HG03558 (cell line): ENCODE measurements around the gene DHCR7.

Experiments
- ATAC-seq: cut with Tn5 transposase; IDR thresholded peaks from one replicate; pipeline ENCODE4 v1.9.1; 2021; ENCODE audit warnings: moderate number of reproducible peaks; ENCODE audit not compliant: unreplicated experiment; ENCODE audit errors: extremely low read depth

DHCR7 gene

GRCh38 chr11:71421392-71421950 is 26.7 kb downstream of the DHCR7 start:
- no peak for ATAC-seq

GRCh38 chr11:71420455-71421241 is 27.5 kb downstream of the DHCR7 start:
- no peak for ATAC-seq

DNA sequence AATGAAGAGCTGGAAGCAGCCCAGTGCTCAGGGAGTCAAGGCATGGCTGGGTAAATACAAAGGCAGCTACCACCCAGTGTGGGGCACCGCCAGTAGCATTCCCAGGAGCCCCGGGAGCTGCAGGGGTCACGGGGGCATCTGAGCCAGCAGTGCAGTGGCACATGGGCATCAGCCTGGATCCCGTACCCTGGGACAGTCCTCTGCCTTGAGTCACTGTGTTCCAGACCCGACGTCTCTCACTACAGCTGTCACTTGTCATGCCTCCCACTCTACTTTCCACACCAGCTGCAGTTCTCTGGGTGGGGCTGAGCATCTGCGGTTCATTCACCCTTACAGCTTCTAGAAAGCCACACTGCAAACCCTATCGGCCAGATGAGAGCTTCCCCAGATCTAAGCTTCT is 29.6 kb downstream of the DHCR7 start:
- no peak for ATAC-seq

GRCh38 chr11:71414645-71415044 is 33.5 kb downstream of the DHCR7 start:
- ATAC-seq: no peak

- no peak for ATAC-seq
Measured at GRCh38 chr11:71410363-71410966, 37.7 kb downstream of the DHCR7 start.

DNA sequence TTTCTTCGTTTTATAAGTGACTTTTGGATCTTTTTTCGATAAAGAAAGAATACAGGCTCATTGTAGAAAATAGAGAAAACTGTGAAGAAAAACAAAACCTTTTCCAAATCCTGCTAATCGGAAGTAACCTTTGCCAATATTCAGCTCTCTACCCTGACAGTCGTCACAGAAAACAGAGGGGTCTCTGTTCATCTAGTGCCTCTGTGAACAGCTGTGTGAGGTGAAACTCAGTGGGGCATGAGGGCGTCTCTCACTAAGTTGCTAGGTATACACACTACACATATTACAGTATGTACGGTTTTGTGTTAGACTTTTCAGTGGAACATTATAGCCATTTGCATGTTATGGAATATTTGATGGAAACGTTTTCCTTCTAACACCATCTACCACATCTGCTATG is 39.4 kb downstream of the DHCR7 start:
- no peak for ATAC-seq

DNA sequence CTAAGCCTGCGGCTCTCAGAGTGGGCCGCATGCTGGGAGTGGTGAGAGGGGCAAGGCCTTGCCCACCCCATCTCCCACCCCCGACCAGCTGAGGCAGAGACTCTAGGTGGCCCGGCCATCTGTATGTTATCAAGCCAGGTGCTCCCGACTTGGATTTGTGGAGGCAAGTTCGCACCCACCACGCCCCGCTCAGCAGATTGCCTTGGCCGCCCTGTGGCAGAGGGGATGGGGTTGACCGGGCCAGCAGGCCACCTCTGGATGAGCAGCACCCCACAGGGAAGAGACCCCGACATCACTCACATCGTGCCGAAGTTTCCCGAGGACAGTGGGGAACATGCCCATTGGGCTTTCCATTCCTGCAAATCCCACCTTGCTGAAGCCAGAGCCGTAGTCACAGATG is 40.8 kb downstream of the DHCR7 start:
- no peak for ATAC-seq

DNA sequence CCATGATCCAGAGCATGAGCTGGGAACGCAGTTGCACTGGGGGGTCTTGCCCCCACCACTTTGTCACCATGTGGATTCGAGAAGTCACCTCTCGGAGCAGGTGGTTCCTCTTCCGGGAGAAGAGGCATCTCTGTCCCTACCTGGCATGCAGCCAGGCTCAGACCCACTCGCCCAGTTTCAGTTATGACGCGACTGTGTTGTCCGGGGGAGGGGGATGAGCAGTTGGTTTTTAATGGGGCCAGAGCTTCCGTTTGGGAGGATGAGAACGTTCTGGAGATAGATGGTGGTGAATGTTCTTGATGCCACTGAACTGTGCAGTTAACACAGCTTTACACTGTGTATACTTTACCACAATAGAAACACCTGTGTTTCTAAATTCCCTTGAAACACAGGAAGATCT is 41.5 kb downstream of the DHCR7 start:
- no peak for ATAC-seq

GRCh38 chr11:71404209-71404608 is 44.0 kb downstream of the DHCR7 start:
- no peak for ATAC-seq

DNA sequence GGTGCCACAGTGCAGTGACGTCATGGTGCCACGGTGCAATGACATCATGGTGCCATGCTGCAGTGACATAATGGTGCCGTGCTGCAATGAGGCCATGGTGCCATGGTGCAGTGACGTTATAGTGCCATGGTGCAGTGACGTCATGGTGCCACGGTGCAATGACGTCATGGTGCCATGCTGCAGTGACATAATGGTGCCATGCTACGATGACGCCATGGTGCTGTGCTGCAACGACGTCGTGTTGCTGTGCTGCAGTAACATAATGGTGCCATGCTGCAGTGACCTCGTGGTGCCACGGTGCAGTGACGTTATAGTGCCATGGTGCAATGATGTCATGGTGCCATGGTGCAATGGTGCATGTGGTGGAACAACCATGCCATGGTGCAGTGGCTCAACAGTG is 45.3 kb downstream of the DHCR7 start:
- no peak for ATAC-seq

GRCh38 chr11:71400216-71400615 is 48.0 kb downstream of the DHCR7 start:
- ATAC-seq: no peak

DNA sequence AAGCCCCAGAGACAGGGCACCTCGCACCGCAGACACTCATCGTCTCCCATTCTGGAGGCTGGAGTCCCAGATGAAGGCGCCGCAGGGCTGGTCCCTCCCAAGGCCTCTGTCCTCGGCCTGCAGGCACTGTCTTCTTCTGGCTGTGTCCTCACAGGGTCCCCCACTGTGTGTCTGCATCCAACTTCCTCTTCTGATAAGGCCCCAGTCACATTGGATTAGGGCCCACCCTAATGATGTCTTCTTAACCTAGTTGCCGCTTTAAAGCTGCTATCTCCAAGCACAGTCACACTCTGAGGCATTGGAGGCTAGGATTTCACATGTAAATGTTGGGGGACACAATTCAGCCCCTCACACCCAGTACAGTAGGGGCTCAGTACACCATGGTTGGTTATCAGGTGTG is 48.9 kb downstream of the DHCR7 start:
- ATAC-seq: no peak

DNA sequence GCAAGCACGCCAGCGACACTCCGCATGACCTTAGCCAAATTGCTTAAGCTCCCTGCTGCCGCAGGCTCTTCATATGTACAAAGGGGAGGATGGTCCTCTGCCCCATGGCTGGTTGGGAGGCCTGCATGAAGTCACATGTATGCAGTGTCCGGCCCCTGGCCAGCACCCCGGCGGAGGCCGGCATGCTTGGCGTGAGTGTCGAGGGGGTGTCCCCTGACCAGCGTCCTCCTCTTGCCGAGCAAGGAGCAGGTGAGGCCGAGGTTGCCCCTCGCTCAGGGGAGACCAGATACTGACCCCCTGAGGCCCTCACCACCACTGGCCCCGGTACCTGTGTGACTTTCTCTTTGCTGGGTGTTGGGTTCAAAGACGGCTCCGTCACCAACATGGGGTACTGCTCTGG is 50.2 kb downstream of the DHCR7 start:
- ATAC-seq: no peak

DNA sequence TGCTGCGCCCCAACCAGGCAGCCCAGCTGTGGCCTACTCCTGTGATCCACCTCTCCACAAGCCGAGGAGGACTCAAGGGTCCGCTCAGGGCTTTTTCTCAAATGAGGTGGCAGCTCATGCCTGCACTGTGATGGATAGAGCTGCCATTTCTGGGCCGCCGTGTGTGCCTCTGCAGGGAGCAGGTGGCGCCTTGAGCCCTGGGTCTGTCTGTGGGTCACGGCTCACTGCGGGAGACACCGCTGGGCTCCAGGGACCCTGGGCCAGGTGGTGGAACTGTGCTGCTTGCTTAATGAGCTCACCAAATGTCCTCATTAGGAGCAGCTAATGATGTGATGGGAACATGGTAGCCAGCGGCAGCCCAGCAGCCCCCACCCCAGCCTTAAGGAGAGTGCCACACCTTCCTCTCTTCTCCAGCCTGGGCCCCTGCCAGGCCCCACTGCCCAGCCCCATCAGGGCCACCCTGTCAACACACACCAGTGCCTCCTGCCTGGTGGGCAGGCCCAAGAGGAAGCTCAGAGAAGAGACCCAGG is 50.8 kb downstream of the DHCR7 start:
- no peak for ATAC-seq

GRCh38 chr11:71396548-71397123 is 51.6 kb downstream of the DHCR7 start:
- ATAC-seq: no peak

DNA sequence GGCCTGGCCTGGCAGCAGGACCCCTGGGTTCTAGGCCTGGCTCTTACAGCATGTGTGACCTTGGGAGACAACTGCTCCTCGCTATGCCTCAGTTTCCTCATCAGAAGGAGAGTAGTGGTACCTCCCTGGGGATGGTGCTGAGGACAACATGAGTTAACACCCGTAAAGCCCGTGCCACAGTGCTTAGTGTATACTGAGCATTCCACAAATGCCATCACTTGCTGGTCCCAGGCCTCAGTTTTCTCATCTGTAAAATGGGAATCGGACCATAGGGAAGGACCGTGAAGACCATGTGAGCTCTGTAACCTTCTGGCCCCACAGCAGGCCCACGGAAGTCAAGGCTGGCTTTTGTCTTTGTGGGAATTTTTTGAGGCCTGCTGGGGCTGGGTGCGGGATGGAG is 52.4 kb downstream of the DHCR7 start:
- ATAC-seq: no peak

DNA sequence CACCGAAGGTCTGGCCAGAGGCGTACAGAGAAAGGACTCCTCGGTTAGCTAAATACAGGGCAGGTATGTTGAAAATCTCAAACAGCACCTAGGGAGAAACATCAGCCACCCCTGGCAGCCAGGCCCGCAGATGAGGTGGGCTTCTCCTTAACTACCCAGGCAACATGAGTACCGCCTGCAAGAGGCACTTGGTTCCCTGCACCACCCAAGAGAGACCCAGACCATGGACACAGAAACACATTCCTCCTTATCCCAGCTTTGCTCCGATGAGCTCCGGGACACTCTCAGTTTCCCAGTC is 53.0 kb downstream of the DHCR7 start:
- ATAC-seq: no peak

- ATAC-seq: no peak
Measured at GRCh38 chr11:71393283-71393682, 54.9 kb downstream of the DHCR7 start.

DNA sequence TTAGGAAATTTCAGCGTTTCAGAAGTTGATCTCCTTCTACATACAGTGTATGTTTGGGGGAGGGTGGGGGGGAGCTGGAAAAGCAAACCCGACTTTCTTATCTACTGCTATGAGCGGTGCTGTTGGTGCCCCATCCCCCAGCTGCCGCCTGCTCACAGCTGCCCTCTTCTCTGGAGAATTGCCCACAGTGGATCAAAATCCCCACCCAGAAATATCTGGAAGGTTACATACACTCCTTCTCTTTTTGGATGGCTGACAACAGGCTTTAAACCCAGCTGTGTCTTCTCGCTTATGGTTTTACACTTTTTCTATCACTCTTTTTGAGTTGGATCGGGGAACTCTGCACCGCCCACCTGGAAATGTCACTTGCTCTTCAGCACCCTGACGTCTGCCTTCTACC is 56.4 kb downstream of the DHCR7 start:
- no peak for ATAC-seq

- ATAC-seq: no peak
Measured at GRCh38 chr11:71391352-71391751, 56.8 kb downstream of the DHCR7 start.

DNA sequence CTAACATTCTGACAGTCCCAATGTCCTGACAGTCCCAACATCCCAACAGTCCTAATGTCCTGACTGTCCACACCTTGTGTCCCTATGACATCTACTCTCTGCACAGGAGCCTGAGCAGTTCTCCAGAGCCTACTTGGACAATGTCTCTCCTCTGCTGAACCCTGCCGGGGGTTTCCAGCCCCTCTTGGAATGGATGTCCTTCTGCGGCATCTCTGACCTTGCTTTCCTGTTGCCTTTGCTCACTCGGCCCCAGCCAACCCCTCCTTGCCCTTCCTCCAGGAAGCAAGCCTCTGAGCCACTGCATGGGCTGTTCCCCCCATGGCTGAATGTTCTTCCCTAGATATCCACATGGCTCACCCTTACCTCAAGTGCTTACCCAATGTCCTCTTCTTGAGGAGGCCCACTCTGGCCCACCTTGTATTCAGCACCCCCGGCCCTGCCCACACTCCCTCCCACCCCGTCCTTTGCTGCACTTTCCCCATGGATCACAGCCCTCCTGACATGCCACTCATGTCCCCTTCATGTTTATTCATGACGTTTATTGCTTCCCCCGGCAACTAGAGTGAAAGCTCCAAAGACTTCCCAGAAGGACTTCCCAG is 59.5 kb downstream of the DHCR7 start:
- no peak for ATAC-seq
